K562 (cell line): ENCODE results near the gene MIEF1. TPM values are rescaled to one million over a fixed set of nuclear protein-coding genes. Genes with fewer than 3 reads are reported as not detected.

Experiments
- ASH1L ChIP-seq: fragments of 450-650 bp; IDR thresholded peaks from 2 replicates; pipeline ENCODE4 v1.6.1; 2018; ENCODE audit warnings: borderline replicate concordance, mild to moderate bottlenecking, low read depth; ENCODE audit not compliant: partially characterized antibody
- CBFA2T3 ChIP-seq: fragments of 450-650 bp; IDR thresholded peaks from 2 replicates; pipeline ENCODE4 v1.6.1; 2017
- FOXA1 ChIP-seq: fragments of 450-650 bp; IDR thresholded peaks from 2 replicates; pipeline ENCODE4 v1.6.1; 2016; ENCODE audit warnings: mild to moderate bottlenecking, borderline replicate concordance
- HINFP ChIP-seq: fragments of 450-650 bp; conservative IDR thresholded peaks from 2 replicates; pipeline ENCODE4 v1.6.1; 2016; ENCODE audit warnings: missing genetic modification characterization, low read depth, mild to moderate bottlenecking, control low read depth, missing compliant biosample characterization
- HNRNPL ChIP-seq: fragments of 200-400 bp; formaldehyde crosslinking; IDR thresholded peaks from 2 replicates; pipeline ENCODE4 v1.6.1; 2017; ENCODE audit warnings: low read depth, mild to moderate bottlenecking, low read length
- HOMEZ ChIP-seq: fragments of 250-450 bp; sonication (Bioruptor Pico); IDR thresholded peaks from 2 replicates; pipeline ENCODE4 v1.4.0; 2020; ENCODE audit warnings: mild to moderate bottlenecking, moderate library complexity
- ID3 ChIP-seq, 2 experiments: fragments of 250-450 bp in 1 of 2; fragments of 450-650 bp in 1 of 2; sonication (Bioruptor Pico) in 1 of 2; IDR thresholded peaks; 2 replicates each; pipeline versions ENCODE4 v1.6.1 to v1.8.0; 2016 to 2021; ENCODE audit warnings: mild to moderate bottlenecking in 2 of 2, moderate library complexity in 2 of 2, missing compliant biosample characterization in 1 of 2, missing genetic modification characterization in 1 of 2
- NCOA2 ChIP-seq, 2 experiments: fragments of 450-650 bp; IDR thresholded peaks; 2 replicates each; pipeline ENCODE4 v1.6.1; 2018; ENCODE audit warnings: mild to moderate bottlenecking in 2 of 2, moderate library complexity in 1 of 2; ENCODE audit not compliant: partially characterized antibody in 2 of 2
- ZNF143 ChIP-seq: sonication (generic); formaldehyde crosslinking; IDR thresholded peaks from 2 replicates; pipeline ENCODE4 v1.9.0; 2022; ENCODE audit warnings: mild to moderate bottlenecking, missing genetic modification reagents
- ZNF318 ChIP-seq, 2 experiments: fragments of 450-650 bp; IDR thresholded peaks; 2 replicates each; pipeline ENCODE4 v1.6.1; 2016; ENCODE audit warnings: mild to moderate bottlenecking in 2 of 2, borderline replicate concordance in 1 of 2, low read depth in 1 of 2, moderate library complexity in 1 of 2
- polyA plus RNA-seq, 8 experiments: library from polyadenylated mRNA; depleted of rRNA in 4 of 8; stranded (reverse) in 5 of 8; unstranded in 3 of 8; fragments of >200 nt; fragmentation: Nextera tagmentation in 2 of 8; fragmentation: Illumina TruSeq in 1 of 8; extraction: Ambion mirVana in 2 of 8; extraction: Trizol in 1 of 8; gene quantifications; 2 replicates each; pipeline versions ENCODE4 v1.2.1 to v1.2.3, GENCODE V29; 2011 to 2014; ENCODE audit warnings: inconsistent platforms in 1 of 8, missing spikeins in 1 of 8
- total RNA-seq, 7 experiments: library from RNA; depleted of rRNA in 6 of 7; stranded (reverse); fragments of >200 nt in 6 of 7; fragmentation: Illumina TruSeq in 2 of 7; extraction: Trizol in 2 of 7; gene quantifications; 2 replicates each; pipeline versions ENCODE4 v1.2.1 to v1.2.3, GENCODE V29; 2011 to 2021; ENCODE audit warnings: low replicate concordance in 1 of 7
- TF ChIP-seq, protein P1 (sequence below): fragments of 450-650 bp; formaldehyde crosslinking; IDR thresholded peaks from 2 replicates; pipeline ENCODE4 v1.4.0; 2022; ENCODE audit warnings: mild to moderate bottlenecking, moderate library complexity

MIEF1 gene
- total and polyA plus RNA-seq, 9 of the 15 experiments (the other 6 are each of a cell fraction or from before 2014, with no cell fraction given) = 10.9 to 51.8 (median 25.5) TPM

- TF ChIP-seq HINFP (tag) (no peak), HOMEZ (no peak), ASH1L (no peak), FOXA1 (no peak), NCOA2 (IDR thresholded peaks at IDR 0.05; ENCODE audit: partially characterized antibody in 2 of 2) (no peak), ZNF318 (IDR thresholded peaks at IDR 0.05; ENCODE audit: borderline replicate concordance in 1 of 2, low read depth in 1 of 2) (no peak), ZNF143 (CRISPR knock-in tag) (no peak), ID3 (CRISPR knock-in tag; IDR thresholded peaks at IDR 0.05) (no peak), ID3 (tag; IDR thresholded peaks at IDR 0.05) (no peak), HNRNPL (no peak), CBFA2T3 (no peak)
- TF ChIP-seq, protein P1, sequence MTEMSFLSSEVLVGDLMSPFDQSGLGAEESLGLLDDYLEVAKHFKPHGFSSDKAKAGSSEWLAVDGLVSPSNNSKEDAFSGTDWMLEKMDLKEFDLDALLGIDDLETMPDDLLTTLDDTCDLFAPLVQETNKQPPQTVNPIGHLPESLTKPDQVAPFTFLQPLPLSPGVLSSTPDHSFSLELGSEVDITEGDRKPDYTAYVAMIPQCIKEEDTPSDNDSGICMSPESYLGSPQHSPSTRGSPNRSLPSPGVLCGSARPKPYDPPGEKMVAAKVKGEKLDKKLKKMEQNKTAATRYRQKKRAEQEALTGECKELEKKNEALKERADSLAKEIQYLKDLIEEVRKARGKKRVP (CRISPR knock-in tag) = no peak
Measured at GRCh38 chr22:39532215-39533073, 30.4 kb downstream of the MIEF1 start, which contains the start of gene RPS19BP1 (continued).
